GM21529 (cell line): ENCODE data around the gene CDH4.

Experiments
- ATAC-seq: cut with Tn5 transposase; IDR thresholded peaks from one replicate; pipeline ENCODE4 v1.9.1; 2021; ENCODE audit not compliant: unreplicated experiment

CDH4 gene

DNA sequence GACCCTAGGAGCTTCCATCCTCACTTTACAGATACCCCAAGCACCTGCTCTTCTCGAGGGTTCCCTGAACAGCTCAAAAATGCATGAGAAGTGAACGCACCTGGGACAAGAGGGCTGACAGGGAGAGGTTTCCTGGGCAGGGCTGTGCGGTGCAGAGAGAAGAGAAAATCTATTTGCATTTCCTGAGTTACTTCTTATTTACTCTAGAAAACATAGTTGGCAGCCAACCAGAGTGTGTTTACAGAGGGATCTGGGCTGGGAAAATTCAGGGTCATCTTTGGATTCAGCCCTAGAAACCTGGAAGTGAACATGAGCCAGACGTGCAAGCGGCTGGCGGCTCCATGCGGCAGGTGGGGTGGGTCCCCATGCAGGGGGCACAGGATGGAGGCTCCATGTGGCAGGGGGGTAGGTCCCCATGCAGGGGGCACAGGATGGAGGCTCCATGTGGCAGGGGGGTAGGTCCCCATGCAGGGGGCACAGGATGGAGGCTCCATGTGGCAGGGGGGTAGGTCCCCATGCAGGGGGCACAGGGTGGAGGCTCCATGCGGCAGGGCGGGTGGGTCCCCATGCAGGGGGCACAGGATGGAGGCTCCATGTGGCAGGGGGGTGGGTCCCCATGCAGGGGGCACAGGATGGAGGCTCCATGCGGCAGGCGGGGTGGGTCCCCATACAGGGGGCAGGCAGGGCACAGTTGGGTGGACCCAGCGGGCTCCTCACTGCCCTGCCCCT, 471.6 kb downstream of the CDH4 start:
- no peak for ATAC-seq

DNA sequence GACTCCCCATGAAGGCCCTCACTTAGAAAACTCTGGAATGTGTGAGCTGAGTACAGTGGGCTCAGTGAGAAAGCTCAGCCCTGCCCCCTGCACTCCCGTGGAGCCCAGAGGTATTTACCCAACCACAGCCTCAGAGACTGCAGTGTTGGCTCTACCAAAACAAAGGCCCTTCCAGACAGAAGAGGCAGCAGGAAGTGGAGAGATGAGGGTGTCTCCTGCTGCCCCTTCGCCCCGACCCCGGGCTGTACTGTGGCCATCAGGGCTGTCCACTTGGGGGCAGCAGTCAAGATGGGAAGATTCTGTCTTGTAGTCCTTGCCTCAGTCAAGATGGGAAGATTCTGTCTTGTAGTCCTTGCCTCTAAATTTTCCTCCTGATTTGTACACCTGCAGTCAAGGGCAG, 472.3 kb downstream of the CDH4 start:
- no peak for ATAC-seq

DNA sequence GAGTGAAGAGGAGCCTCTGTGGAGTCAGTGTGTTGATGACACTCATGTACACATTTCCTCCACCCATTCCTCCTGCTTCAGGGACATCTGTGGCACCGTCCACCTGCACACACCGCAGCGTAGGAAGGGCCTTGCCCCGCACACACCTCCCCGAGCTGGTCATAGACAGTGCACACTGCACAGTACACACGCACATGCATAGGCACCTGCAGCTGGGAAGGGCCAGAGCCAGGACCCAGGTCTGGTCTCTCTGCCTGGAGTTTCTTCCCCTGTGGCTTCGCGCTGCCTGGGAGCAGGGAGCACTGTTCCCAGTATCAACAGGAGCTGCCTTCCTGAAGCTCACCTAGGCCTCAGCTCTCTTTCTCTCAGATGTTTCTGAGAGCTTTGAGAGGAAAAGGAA, 473.1 kb downstream of the CDH4 start:
- ATAC-seq, result no peak

DNA sequence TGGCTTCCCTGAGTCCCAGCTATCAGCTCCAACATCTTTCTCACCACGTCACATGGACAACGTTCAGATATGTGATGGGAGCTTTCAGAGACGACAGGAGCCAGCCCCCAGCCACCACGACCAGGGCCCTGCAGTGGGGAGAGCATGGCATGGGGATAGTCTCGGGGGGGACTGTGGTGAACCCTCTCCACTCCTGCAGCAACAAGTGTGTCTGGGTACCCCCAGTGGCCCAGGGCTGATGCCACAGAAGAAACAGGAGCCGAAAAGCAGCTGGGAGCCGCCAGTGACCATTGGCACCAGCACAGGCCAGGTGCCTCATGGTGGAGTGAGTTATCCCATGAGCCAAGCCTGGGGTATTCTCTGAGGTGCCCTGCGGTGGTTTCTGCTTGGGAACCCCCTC, 473.9 kb downstream of the CDH4 start:
- no peak for ATAC-seq

DNA sequence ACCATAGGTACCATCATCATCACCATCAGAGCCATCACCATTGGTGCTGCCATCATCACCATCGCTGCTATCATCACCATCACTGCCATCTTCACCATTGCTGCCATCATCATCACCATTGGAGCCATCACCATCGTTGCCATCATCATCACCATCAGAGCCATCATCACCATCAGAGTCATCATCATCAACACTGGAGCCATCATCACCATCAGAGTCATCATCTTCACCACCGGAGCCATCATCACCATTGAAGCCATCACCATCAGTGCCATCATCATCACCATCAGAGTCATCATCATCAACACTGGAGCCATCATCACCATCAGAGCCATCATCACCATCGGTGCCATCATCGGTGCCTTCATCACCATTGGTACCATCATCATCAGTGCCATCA, 474.9 kb downstream of the CDH4 start:
- ATAC-seq, result no peak

DNA sequence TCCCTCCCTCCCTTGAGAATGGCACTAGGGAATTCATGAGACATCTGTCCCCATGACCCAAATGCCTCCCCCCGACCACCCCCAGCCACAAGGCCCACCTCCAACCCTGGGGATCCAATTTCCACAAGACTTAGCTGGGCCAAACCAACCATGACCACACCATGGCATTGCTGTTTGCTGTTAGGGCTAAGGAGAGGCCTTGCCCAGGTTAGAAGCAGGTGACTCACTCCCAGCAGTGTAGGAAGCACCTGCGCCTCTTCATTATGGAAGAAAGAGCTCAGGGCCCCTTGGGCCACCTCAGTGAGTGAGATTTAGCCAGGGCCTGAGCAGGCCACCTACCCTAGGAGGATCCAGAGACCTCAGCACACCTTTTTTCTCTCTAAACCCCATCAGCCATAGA, 475.7 kb downstream of the CDH4 start:
- no peak for ATAC-seq

DNA sequence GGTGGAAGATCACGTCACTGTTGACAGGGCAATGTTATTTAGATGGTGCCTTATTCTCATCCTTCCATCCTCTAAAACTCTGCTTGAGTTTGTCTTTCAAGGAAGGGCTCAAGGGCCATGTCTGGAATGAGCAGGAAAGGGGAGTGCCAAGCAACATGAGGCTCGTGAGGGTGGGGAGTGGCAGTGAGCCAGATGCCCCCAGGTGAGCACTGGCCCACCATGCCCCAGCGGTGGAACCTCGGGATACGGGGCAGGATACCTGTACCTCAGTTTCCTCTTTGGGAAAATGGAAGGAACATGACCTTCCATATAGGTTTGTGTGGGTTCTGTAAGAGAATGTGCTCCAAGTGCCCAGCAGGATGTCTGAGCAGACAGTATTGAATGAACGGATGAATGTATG, 476.3 kb downstream of the CDH4 start:
- ATAC-seq, result no peak

DNA sequence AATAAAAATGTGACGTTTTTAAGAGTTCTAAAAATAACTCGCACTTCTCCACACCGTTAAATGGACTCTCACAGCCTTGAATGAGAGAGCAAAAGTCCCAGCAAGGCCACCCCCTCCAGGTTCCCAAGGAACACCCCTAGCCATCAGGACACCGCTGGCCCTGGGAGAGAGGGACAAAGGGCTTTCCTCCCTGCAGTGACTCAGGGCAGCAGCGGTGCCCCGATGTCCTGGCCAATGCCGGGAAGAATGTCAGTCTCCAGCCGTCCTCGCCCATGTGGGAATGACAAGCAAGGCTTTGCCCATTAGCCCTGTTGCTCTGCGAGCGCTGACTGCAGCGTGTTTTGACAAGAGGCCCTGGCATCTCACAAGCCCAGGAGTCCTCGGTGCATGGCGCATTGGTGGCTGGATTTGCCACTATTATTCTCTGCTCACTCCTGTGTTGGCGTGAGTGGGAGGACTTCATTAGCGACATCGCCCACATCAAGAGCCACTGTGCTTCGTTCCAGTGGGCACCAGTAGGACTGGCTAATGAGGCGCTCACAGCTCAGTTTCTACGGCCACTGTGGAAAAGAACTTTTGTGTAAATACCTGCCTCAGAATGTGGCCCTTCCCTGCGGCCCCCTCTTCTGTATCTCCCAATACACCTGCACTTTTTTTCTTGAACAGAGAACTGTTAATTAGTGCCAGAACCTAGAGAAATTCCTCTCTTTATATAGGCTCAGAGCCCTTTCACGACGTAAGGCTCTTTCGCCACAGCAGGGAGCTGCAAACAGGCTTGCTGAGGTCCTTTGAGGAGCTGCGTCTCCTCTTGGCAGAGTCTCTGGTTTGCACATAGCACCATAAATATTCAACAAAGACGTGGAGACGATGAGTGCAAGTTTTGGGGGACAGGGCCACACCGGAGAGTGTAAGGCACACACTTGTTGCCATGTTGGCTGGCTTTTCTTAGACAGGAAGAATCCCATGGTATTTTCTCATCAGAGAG, 477.0 kb downstream of the CDH4 start:
- ATAC-seq, result no peak

DNA sequence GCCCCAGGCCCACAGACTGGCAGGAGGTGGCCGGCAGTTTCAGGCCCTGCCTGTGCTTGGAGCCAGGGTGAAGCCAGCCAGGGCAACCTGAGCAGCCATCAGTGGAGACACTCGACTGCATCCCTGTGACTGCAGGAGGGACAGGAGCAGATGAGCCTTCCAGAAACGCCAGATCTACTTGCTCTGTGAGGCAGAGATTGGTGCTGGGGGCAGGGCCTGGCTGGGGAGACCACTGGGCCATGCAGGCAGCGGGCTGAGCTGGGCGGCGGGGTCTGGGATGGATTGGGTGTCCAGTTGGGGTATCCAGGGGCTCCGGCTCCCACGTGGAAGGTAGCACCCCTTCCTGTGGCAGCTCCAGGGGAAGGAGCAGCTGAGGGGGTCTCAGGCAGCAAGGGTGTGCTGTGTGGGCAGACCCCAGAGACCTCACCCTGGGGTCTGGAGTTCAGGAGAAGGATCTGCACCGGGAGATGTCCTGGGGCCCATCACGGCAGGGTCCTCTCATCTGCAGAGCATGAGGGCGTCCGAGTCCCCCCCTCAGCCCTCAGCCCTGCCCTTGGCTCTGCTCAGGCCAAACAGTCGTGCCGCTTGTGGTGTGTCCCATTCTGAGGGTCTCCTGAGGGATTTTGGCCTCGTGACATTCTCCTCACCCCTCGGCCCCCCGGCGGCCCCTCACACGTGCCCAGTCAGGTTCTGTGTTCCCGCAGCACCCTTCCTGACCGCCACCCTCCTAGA, 478.7 kb downstream of the CDH4 start:
- no peak for ATAC-seq

DNA sequence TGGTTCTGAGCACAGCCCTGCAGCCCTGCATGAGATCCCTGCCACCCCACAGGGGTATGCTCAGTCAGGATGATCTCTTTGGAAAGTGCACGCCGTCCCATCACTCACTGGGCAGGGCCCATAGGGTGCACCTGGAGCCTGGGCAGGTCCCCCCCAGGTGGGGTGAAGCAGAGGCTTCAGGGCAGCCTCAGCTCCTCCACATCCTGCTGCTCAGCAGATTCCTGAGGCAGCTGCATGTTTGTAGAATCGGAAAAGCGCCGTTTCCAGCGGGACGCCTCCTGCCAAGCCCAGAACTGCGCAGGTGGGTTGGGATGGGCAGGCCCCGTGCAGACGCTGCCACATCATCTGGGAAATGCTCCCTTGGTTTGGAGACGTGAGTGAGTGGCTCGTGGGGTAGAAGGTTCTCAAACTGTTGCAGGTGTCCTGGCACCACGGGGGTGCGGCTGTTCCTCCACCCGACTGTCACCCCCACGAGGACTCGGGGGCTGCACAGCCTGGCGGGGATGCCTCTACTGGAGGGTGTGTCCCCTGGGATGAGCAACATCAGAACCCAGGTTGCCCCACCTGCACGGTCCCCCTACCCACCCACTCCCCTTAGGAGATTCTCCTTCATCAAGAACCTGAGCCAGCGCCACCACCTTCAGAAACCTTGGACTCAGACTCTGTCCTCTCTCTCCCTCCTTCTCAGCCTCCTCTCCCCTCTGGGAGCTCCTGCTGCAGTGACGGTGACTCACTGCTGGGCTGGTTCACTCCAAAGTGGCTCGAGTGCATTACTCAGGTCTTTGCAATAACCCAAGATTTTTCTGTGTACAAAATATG, 479.5 kb downstream of the CDH4 start:
- ATAC-seq, result no peak

DNA sequence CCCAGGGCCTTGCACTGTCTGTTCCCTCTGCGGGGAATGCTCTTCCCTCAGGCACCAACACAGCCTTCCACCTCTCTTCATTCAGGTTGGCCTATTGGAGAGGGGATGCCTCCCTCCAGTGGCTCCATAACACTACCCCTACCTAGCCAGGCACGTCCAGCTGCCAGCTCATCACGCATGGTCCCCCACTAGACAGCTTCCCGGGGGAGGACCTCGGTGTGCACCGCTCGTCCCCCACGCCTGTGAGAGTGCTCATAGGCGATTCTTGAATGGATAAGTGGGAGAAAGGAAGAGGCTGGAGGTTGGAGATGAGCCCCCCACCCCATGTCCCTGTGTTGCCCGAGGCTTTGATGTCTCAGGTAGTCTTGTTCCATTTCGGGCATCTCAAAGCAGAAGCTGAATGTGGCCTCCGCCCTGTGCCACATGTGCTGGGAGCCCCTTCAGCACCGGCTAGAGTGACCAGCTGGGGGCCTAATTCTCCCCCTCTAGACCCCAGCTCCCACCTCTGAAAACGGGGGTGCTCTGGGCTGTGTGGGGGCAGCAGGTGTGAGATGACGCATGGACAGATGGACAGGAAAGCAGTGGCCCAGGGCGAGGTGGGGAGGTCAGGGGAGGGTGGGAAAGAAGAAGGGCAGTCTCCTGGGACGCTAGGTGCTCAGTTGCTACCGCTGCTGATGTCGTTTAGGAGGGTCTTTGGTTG, 480.6 kb downstream of the CDH4 start:
- ATAC-seq, result no peak

DNA sequence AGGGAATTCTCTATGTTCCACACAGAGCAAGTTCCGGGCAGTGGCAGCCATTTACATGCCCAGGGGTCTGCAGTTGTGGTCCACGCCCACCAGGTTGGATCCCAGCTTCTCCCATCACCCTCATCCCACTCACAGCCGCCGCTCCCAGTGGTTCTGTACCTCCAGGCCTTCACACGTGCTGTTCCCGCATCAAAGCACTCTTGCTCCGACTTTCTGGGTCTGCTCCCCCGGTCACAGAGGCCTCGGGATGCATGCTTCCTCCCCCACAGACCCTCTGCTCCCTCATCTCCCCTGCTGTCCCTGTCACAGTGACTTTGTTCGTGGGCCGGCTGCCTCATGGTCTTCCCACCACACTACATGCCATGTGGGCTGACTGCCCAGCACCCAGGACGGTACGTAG, 481.2 kb downstream of the CDH4 start:
- ATAC-seq, result no peak

DNA sequence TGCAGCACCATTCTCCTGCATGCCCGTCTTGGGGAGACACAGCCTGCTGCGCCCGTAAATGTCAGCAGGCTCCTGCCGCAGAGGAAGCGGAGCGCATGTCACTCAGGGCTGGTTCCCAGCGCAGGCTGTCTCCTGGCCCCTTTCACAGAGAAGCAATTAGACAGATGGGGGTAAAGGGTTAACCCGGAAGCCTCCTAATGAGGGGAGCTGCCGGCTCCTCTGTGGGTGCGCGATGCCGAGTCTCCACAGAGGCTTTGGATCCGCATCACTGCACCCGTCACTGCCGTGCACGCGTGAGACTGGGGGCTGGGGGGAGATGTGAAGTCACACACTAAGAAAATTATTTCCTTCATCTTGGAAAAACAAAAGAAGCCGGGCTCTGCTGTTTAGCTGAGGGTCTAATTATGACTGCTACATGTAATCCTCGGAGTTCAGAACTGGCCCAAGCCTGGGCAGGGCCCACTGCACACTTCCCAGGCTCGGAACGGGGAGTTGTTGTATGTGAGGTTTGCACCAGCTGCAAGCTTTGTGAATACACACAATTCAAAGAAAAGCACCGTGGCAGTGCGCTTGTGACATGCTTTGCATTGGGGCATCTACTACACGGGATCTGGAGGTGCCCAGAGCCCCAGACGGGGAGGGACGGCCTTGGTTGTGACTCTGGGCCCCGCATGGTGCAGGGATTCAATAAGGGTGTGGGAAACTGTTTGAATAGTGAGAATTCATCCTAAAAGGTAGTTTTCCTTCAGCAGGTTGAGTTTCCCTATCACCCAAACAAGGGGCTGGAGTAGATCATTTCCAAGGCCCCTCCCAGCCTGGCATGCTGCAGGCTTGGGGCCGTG, 482.1 kb downstream of the CDH4 start:
- no peak for ATAC-seq

DNA sequence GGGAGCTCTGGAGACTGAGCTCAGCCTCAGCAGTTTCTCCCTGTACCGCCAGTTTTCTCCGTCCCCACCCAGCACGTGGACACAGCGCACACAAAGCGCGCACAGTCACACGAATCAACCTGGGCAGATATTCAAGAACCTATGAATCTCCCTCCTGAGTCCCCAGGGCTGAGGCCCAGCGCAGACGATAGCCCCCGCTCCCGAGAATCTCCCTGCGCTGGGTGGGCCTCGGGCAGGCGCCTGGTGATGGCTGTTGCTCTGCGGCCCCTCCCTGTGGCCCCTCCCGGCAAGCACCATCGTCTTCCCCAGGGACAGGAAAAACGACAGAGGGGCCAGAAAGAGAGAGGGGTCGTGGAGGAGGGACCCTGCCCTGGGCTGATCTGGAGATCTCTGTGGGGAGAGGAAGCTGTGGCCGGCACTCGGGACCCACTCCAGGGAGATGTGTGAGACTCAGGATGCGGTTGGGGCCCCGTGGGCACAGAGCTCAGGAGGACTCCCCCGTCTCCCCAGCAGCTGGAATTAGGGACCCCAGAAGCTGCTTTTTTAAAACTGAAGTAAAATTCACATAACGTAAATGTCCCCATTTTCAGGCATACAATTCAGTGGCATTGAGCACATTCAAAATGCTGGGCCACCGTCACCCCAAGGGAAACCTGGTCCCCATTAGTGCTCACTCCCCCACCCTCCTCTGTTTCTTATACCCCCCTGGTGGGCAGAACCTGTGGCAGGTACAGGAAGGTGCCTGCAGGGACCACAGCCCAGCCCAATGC, 482.9 kb downstream of the CDH4 start:
- ATAC-seq, result no peak

DNA sequence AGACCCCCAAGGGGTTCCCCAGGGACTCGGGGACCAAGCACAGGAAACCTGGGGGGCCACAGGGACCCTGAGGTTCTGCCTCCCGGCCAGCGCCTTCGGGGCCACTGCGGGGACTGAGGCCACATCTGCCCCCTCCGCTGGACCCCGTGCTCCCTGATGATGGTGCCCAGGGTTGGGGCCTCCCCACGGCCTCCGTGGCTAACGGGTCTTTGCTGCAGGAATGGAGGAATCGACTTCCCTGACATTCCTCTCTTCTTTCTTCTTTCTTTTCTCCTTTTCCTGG, 483.4 kb downstream of the CDH4 start:
- no peak for ATAC-seq

DNA sequence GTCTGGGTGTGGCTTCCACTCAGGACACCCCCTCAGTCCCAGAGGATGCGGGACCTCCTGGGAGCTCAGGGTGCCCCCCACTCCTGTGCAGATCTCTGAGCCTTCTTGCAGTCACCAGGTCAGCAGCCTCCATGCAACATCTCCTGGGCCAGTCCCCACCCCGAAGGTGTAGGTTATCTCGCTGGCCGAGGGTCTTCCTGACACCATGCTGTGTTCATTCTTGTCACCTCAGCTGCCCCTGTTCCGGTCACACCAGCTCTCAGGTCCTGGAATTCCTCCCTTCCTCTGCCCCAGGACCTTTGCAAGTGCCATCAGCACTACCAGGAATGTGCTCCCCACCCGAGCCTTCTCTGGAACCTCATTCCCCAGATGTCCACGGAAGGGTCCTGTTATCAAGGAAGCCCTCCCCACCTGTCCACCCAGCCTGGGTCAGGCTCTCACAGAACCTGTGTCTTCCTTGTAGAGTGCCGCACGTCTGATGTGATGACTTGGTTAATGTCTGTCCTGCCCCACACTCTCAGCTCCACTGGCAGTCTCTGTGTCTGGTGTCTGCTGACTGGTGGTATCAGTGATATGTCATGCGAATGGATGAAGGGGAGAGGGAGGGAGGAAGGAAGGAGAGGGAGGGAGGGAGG, 484.1 kb downstream of the CDH4 start:
- ATAC-seq, result no peak

DNA sequence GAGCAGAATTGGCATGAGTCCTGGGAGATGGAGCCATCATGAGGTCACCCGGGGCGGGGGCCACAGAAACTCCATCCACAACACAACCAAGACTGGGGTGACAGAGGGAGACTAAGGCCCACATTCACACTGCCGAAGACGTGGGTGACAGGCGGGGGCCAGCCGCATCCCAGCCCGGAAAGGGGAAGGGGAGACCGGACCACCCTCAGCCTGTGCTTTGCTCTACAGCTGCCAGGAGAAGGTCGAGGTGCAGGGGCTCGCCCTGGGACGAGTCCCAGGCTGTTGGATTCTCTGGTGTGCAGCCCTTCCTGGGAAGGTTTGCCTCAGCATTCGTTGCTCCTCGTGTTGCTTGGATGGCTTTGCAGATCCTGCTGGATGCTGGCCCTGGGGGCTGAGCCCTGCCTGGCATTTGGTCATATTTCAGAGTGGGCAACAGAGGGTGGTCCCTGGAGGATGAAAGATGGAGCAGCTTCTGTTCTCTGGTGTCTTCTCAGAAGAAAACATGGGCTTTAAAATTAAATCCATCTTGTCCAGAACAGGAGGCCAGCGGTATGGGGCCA, 484.8 kb downstream of the CDH4 start:
- ATAC-seq, result no peak

DNA sequence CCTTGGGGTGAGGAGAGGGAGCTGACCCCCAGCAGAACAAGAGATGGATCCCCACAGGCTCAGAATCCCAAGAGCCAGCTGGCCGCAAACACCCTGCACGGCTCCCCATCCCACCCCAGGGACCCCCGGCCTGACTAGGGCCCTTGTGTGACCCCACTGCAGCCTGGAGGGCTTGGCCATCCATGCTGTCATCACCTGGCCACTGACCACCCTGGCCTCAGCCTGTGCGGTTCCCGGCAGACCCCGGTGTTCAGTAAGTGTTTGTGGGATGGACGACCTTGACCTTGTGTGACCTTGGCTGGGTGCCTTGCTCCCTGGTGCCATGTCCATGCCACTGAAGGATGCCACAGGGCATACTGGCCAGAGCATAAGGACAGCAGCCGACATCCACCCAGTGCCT, 485.3 kb downstream of the CDH4 start:
- ATAC-seq, result no peak
